WTC11 (cell line): ENCODE results near the gene DENND4B. TPM values are rescaled to one million over a fixed set of nuclear protein-coding genes. Genes with fewer than 3 reads are reported as not detected.

Experiments used
- EMX1 ChIP-seq: fragments of 250-450 bp; sonication (Bioruptor Pico); IDR thresholded peaks from 2 replicates; pipeline ENCODE4 v1.8.0; 2021; ENCODE audit warnings: mild to moderate bottlenecking
- GABPB1 ChIP-seq: sonication (generic); formaldehyde crosslinking; IDR thresholded peaks from 2 replicates; pipeline ENCODE4 v1.8.1; 2023; ENCODE audit warnings: mild to moderate bottlenecking, missing genetic modification reagents
- GRHL2 ChIP-seq: fragments of 250-450 bp; sonication (Bioruptor Pico); IDR thresholded peaks from 2 replicates; pipeline ENCODE4 v1.8.0; 2022; ENCODE audit warnings: mild to moderate bottlenecking, moderate library complexity; ENCODE audit not compliant: insufficient replicate concordance, severe bottlenecking
- IRF2 ChIP-seq: sonication (generic); formaldehyde crosslinking; IDR thresholded peaks from 2 replicates; pipeline ENCODE4 v1.8.0; 2022; ENCODE audit warnings: low read depth, missing genetic modification reagents, borderline replicate concordance
- JUN ChIP-seq: sonication (generic); formaldehyde crosslinking; IDR thresholded peaks from 2 replicates; pipeline ENCODE4 v1.8.0; 2023; ENCODE audit warnings: mild to moderate bottlenecking, missing genetic modification reagents
- NFATC4 ChIP-seq: fragments of 250-450 bp; sonication (Bioruptor Pico); IDR thresholded peaks from 2 replicates; pipeline ENCODE4 v1.9.0; 2021; ENCODE audit warnings: mild to moderate bottlenecking
- NFYB ChIP-seq: sonication (generic); formaldehyde crosslinking; conservative IDR thresholded peaks from 2 replicates; pipeline ENCODE4 v1.8.0; 2022; ENCODE audit warnings: low read depth, missing genetic modification reagents
- NR2C2 ChIP-seq: sonication (generic); formaldehyde crosslinking; IDR thresholded peaks from 2 replicates; pipeline ENCODE4 v1.8.0; 2022; ENCODE audit warnings: mild to moderate bottlenecking, missing genetic modification reagents
- NR3C1 ChIP-seq: sonication (generic); formaldehyde crosslinking; conservative IDR thresholded peaks from 2 replicates; pipeline ENCODE4 v1.8.1; 2023; ENCODE audit warnings: low read depth, mild to moderate bottlenecking, missing genetic modification reagents
- SMAD4 ChIP-seq: sonication (generic); formaldehyde crosslinking; IDR thresholded peaks from 2 replicates; pipeline ENCODE4 v1.8.0; 2022; ENCODE audit warnings: mild to moderate bottlenecking, missing genetic modification reagents
- ZNF232 ChIP-seq: sonication (generic); formaldehyde crosslinking; IDR thresholded peaks from 2 replicates; pipeline ENCODE4 v1.8.0; 2022; ENCODE audit warnings: mild to moderate bottlenecking, missing genetic modification reagents
- ZNF416 ChIP-seq: fragments of 250-450 bp; sonication (Bioruptor Pico); IDR thresholded peaks from 2 replicates; pipeline ENCODE4 v1.9.0; 2021; ENCODE audit warnings: mild to moderate bottlenecking, inconsistent platforms
- total RNA-seq: library from RNA; stranded (reverse); gene quantifications from 3 replicates; pipeline ENCODE4 v1.2.3, GENCODE V29; 2021
- TF ChIP-seq, protein P1 (sequence below): sonication (generic); formaldehyde crosslinking; IDR thresholded peaks from 2 replicates; pipeline ENCODE4 v1.8.0; 2023; ENCODE audit warnings: missing genetic modification reagents, mild to moderate bottlenecking, borderline replicate concordance
- TF ChIP-seq, protein P2 (sequence below): sonication (generic); formaldehyde crosslinking; IDR thresholded peaks from 2 replicates; pipeline ENCODE4 v1.8.1; 2022; ENCODE audit warnings: missing genetic modification reagents, borderline replicate concordance
- TF ChIP-seq, protein P3 (sequence below): sonication (generic); formaldehyde crosslinking; IDR thresholded peaks from 2 replicates; pipeline ENCODE4 v1.8.0; 2023; ENCODE audit warnings: mild to moderate bottlenecking, missing genetic modification reagents
- TF ChIP-seq, protein P4 (sequence below): sonication (generic); formaldehyde crosslinking; IDR thresholded peaks from 2 replicates; pipeline ENCODE4 v1.8.1; 2023; ENCODE audit warnings: mild to moderate bottlenecking, missing genetic modification reagents, moderate library complexity
- TF ChIP-seq, protein P5 (sequence below): fragments of 250-450 bp; sonication (Bioruptor Pico); IDR thresholded peaks from 2 replicates; pipeline ENCODE4 v1.8.0; 2021; ENCODE audit warnings: mild to moderate bottlenecking
- TF ChIP-seq, protein P6 (sequence below): sonication (generic); formaldehyde crosslinking; conservative IDR thresholded peaks from 2 replicates; pipeline ENCODE4 v1.8.1; 2023; ENCODE audit warnings: mild to moderate bottlenecking, low read depth, missing genetic modification reagents, moderate library complexity
- TF ChIP-seq, protein P7 (sequence below): sonication (generic); formaldehyde crosslinking; IDR thresholded peaks from 2 replicates; pipeline ENCODE4 v1.8.1; 2023; ENCODE audit warnings: mild to moderate bottlenecking, missing genetic modification reagents
- TF ChIP-seq, protein P8 (sequence below): sonication (generic); formaldehyde crosslinking; IDR thresholded peaks from 2 replicates; pipeline ENCODE4 v1.8.1; 2023; ENCODE audit warnings: mild to moderate bottlenecking, missing genetic modification reagents

The DENND4B gene
- total RNA-seq, 1 experiment from 2014 or later, result 93.1 TPM

DNA sequence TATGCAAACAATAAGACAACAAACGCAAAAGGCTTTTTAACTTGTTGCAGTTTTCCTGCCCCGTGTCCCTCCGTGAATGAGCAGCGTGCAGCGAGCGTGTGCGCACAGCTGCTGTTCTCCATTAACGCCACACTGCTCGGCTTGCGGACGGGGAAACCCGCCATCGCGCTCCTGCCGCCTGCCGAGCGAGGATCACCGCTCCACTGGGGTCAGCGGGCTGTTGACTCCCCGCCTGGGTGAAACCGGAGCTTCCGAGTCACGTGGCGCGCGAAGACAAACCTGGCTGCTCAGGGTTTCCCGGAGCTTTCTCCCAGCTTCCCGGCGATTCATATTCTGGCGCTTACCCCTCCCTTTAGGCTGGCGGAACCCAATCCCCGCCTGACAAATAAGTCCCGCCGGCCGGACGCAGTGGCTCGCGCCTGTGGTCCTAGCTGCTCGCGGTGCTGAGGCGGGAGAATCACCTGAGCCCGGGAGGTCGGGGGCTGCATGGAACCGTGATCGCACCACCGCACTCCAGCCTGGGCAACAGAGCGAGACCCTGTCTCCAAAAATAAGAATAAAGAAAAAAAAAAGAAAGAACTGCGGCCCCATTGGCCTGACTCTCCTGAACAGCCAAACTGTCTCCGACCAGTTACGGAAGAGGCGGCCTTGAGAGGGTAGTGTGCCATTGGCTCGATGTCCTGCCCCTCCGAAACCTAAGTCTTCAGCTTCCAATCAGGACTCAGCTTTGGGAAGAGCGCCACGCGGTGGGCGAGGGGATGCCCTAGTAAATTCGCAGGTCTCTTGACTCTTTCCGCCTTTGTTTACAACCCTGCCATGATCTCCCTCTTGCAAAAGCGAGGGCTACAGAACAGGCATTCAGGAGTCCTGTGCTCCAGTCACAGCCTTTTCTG lies 20.8 kb upstream of the DENND4B start, which contains the start of gene CREB3L4 (continued):
- TF ChIP-seq, protein P1, sequence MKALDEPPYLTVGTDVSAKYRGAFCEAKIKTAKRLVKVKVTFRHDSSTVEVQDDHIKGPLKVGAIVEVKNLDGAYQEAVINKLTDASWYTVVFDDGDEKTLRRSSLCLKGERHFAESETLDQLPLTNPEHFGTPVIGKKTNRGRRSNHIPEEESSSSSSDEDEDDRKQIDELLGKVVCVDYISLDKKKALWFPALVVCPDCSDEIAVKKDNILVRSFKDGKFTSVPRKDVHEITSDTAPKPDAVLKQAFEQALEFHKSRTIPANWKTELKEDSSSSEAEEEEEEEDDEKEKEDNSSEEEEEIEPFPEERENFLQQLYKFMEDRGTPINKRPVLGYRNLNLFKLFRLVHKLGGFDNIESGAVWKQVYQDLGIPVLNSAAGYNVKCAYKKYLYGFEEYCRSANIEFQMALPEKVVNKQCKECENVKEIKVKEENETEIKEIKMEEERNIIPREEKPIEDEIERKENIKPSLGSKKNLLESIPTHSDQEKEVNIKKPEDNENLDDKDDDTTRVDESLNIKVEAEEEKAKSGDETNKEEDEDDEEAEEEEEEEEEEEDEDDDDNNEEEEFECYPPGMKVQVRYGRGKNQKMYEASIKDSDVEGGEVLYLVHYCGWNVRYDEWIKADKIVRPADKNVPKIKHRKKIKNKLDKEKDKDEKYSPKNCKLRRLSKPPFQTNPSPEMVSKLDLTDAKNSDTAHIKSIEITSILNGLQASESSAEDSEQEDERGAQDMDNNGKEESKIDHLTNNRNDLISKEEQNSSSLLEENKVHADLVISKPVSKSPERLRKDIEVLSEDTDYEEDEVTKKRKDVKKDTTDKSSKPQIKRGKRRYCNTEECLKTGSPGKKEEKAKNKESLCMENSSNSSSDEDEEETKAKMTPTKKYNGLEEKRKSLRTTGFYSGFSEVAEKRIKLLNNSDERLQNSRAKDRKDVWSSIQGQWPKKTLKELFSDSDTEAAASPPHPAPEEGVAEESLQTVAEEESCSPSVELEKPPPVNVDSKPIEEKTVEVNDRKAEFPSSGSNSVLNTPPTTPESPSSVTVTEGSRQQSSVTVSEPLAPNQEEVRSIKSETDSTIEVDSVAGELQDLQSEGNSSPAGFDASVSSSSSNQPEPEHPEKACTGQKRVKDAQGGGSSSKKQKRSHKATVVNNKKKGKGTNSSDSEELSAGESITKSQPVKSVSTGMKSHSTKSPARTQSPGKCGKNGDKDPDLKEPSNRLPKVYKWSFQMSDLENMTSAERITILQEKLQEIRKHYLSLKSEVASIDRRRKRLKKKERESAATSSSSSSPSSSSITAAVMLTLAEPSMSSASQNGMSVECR, result peak; percentile 79; the same call in 1 of the 2 replicates
- TF ChIP-seq GABPB1 (CRISPR knock-in tag), result peak; percentile 65
- TF ChIP-seq GRHL2, result no peak
- TF ChIP-seq, protein P2, sequence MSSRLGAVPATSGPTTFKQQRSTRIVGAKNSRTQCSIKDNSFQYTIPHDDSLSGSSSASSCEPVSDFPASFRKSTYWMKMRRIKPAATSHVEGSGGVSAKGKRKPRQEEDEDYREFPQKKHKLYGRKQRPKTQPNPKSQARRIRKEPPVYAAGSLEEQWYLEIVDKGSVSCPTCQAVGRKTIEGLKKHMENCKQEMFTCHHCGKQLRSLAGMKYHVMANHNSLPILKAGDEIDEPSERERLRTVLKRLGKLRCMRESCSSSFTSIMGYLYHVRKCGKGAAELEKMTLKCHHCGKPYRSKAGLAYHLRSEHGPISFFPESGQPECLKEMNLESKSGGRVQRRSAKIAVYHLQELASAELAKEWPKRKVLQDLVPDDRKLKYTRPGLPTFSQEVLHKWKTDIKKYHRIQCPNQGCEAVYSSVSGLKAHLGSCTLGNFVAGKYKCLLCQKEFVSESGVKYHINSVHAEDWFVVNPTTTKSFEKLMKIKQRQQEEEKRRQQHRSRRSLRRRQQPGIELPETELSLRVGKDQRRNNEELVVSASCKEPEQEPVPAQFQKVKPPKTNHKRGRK (CRISPR knock-in tag), result no peak
- no peak for TF ChIP-seq EMX1 (CRISPR knock-in tag)
- TF ChIP-seq, protein P3, sequence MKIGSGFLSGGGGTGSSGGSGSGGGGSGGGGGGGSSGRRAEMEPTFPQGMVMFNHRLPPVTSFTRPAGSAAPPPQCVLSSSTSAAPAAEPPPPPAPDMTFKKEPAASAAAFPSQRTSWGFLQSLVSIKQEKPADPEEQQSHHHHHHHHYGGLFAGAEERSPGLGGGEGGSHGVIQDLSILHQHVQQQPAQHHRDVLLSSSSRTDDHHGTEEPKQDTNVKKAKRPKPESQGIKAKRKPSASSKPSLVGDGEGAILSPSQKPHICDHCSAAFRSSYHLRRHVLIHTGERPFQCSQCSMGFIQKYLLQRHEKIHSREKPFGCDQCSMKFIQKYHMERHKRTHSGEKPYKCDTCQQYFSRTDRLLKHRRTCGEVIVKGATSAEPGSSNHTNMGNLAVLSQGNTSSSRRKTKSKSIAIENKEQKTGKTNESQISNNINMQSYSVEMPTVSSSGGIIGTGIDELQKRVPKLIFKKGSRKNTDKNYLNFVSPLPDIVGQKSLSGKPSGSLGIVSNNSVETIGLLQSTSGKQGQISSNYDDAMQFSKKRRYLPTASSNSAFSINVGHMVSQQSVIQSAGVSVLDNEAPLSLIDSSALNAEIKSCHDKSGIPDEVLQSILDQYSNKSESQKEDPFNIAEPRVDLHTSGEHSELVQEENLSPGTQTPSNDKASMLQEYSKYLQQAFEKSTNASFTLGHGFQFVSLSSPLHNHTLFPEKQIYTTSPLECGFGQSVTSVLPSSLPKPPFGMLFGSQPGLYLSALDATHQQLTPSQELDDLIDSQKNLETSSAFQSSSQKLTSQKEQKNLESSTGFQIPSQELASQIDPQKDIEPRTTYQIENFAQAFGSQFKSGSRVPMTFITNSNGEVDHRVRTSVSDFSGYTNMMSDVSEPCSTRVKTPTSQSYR (CRISPR knock-in tag), result peak; percentile 85; the same call in 1 of the 2 replicates
- TF ChIP-seq, protein P4, sequence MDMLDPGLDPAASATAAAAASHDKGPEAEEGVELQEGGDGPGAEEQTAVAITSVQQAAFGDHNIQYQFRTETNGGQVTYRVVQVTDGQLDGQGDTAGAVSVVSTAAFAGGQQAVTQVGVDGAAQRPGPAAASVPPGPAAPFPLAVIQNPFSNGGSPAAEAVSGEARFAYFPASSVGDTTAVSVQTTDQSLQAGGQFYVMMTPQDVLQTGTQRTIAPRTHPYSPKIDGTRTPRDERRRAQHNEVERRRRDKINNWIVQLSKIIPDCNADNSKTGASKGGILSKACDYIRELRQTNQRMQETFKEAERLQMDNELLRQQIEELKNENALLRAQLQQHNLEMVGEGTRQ (CRISPR knock-in tag), result peak; percentile 98
- peak; percentile 96 for TF ChIP-seq NFYB (CRISPR knock-in tag)
- TF ChIP-seq IRF2 (CRISPR knock-in tag), result no peak
- TF ChIP-seq, protein P5, sequence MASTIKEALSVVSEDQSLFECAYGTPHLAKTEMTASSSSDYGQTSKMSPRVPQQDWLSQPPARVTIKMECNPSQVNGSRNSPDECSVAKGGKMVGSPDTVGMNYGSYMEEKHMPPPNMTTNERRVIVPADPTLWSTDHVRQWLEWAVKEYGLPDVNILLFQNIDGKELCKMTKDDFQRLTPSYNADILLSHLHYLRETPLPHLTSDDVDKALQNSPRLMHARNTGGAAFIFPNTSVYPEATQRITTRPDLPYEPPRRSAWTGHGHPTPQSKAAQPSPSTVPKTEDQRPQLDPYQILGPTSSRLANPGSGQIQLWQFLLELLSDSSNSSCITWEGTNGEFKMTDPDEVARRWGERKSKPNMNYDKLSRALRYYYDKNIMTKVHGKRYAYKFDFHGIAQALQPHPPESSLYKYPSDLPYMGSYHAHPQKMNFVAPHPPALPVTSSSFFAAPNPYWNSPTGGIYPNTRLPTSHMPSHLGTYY (CRISPR knock-in tag), result no peak
- TF ChIP-seq, protein P6, sequence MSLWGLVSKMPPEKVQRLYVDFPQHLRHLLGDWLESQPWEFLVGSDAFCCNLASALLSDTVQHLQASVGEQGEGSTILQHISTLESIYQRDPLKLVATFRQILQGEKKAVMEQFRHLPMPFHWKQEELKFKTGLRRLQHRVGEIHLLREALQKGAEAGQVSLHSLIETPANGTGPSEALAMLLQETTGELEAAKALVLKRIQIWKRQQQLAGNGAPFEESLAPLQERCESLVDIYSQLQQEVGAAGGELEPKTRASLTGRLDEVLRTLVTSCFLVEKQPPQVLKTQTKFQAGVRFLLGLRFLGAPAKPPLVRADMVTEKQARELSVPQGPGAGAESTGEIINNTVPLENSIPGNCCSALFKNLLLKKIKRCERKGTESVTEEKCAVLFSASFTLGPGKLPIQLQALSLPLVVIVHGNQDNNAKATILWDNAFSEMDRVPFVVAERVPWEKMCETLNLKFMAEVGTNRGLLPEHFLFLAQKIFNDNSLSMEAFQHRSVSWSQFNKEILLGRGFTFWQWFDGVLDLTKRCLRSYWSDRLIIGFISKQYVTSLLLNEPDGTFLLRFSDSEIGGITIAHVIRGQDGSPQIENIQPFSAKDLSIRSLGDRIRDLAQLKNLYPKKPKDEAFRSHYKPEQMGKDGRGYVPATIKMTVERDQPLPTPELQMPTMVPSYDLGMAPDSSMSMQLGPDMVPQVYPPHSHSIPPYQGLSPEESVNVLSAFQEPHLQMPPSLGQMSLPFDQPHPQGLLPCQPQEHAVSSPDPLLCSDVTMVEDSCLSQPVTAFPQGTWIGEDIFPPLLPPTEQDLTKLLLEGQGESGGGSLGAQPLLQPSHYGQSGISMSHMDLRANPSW (CRISPR knock-in tag), result no peak
- TF ChIP-seq NR3C1 (CRISPR knock-in tag), result 0 out of 2 replicates have a peak, but pooled peaks have one; percentile 66
- peak; percentile 37; the same call in 1 of the 2 replicates for TF ChIP-seq SMAD4 (CRISPR knock-in tag)
- TF ChIP-seq NFATC4 (CRISPR knock-in tag), result no peak
- no peak for TF ChIP-seq NR2C2 (CRISPR knock-in tag)
- TF ChIP-seq, protein P7, sequence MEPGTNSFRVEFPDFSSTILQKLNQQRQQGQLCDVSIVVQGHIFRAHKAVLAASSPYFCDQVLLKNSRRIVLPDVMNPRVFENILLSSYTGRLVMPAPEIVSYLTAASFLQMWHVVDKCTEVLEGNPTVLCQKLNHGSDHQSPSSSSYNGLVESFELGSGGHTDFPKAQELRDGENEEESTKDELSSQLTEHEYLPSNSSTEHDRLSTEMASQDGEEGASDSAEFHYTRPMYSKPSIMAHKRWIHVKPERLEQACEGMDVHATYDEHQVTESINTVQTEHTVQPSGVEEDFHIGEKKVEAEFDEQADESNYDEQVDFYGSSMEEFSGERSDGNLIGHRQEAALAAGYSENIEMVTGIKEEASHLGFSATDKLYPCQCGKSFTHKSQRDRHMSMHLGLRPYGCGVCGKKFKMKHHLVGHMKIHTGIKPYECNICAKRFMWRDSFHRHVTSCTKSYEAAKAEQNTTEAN (CRISPR knock-in tag), result 0 out of 2 replicates have a peak, but pooled peaks have one; percentile 54
- no peak for TF ChIP-seq ZNF232 (CRISPR knock-in tag)
- no peak for TF ChIP-seq JUN
- TF ChIP-seq ZNF416 (CRISPR knock-in tag), result no peak
- TF ChIP-seq, protein P8, sequence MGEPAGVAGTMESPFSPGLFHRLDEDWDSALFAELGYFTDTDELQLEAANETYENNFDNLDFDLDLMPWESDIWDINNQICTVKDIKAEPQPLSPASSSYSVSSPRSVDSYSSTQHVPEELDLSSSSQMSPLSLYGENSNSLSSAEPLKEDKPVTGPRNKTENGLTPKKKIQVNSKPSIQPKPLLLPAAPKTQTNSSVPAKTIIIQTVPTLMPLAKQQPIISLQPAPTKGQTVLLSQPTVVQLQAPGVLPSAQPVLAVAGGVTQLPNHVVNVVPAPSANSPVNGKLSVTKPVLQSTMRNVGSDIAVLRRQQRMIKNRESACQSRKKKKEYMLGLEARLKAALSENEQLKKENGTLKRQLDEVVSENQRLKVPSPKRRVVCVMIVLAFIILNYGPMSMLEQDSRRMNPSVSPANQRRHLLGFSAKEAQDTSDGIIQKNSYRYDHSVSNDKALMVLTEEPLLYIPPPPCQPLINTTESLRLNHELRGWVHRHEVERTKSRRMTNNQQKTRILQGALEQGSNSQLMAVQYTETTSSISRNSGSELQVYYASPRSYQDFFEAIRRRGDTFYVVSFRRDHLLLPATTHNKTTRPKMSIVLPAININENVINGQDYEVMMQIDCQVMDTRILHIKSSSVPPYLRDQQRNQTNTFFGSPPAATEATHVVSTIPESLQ (CRISPR knock-in tag), result no peak
